Neural progenitor cell (in vitro differentiated cells): ENCODE results near the gene VEPH1. TPM values are rescaled to one million over a fixed set of nuclear protein-coding genes. Genes with fewer than 3 reads are reported as not detected.

Experiments used
- DNase-seq: peaks from one replicate; pipeline ENCODE4 v3.0.0-alpha.2; 2016; ENCODE audit warnings: low spot score
- H2AFZ ChIP-seq: fragments of 200-600 bp; sonication (generic); replicated peaks from 2 replicates; pipeline ENCODE4 v1.6.1; 2016; ENCODE audit warnings: antibody characterized with exemption
- H3F3A ChIP-seq: fragments of 200-600 bp; sonication (generic); 2 replicates; pipeline ENCODE4 v1.6.1; 2016; ENCODE audit warnings: antibody characterized with exemption, low read depth
- H3K27ac ChIP-seq: fragments of 200-600 bp; sonication (generic); 2 replicates; pipeline ENCODE4 v1.5.1; 2016; ENCODE audit warnings: mild to moderate bottlenecking
- H3K27me3 ChIP-seq: fragments of 200-600 bp; sonication (generic); 2 replicates; pipeline ENCODE4 v1.6.1; 2016; ENCODE audit warnings: mild to moderate bottlenecking, moderate library complexity
- H3K36me3 ChIP-seq: fragments of 200-600 bp; sonication (generic); 2 replicates; pipeline ENCODE4 v1.5.1; 2016
- H3K4me1 ChIP-seq: fragments of 200-600 bp; sonication (generic); 2 replicates; pipeline ENCODE4 v1.6.1; 2016; ENCODE audit warnings: mixed run types
- H3K4me2 ChIP-seq: fragments of 200-600 bp; sonication (generic); 2 replicates; pipeline ENCODE4 v1.6.1; 2016
- H3K4me3 ChIP-seq: fragments of 200-600 bp; sonication (generic); 2 replicates; pipeline ENCODE4 v1.5.1; 2016
- H3K79me2 ChIP-seq: fragments of 200-600 bp; sonication (generic); 2 replicates; pipeline ENCODE4 v1.6.1; 2016; ENCODE audit warnings: low read depth
- H3K9ac ChIP-seq: fragments of 200-600 bp; sonication (generic); 2 replicates; pipeline ENCODE4 v1.6.1; 2016
- H3K9me3 ChIP-seq: fragments of 200-600 bp; sonication (generic); 2 replicates; pipeline ENCODE4 v1.5.1; 2016; ENCODE audit warnings: low read depth
- H4K20me1 ChIP-seq: fragments of 200-600 bp; sonication (generic); 2 replicates; pipeline ENCODE4 v1.6.1; 2016; ENCODE audit warnings: low read depth
- H3K27ac Mint-ChIP-seq: 3 replicates; pipeline ENCODE4 v1.8.0; 2021; ENCODE audit warnings: mixed read lengths
- H3K27me3 Mint-ChIP-seq: 2 replicates; pipeline ENCODE4 v1.8.0; 2022; ENCODE audit warnings: low read depth, mild to moderate bottlenecking, inconsistent platforms, moderate library complexity, mixed read lengths; ENCODE audit not compliant: insufficient read depth
- H3K36me3 Mint-ChIP-seq: 3 replicates; pipeline ENCODE4 v1.8.0; 2021; ENCODE audit warnings: mixed read lengths
- H3K4me1 Mint-ChIP-seq: 3 replicates; pipeline ENCODE4 v1.8.0; 2021; ENCODE audit warnings: mixed read lengths
- H3K4me3 Mint-ChIP-seq: 3 replicates; pipeline ENCODE4 v1.8.0; 2021; ENCODE audit warnings: mild to moderate bottlenecking, moderate library complexity, mixed read lengths
- H3K9me3 Mint-ChIP-seq: 3 replicates; pipeline ENCODE4 v1.8.0; 2020; ENCODE audit warnings: mixed read lengths
- CTCF ChIP-seq: fragments of 200-600 bp; sonication (generic); IDR thresholded peaks from 2 replicates; pipeline ENCODE4 v1.5.1; 2017; ENCODE audit warnings: antibody characterized with exemption, mild to moderate bottlenecking
- EZH2 ChIP-seq: fragments of 200-600 bp; sonication (generic); IDR thresholded peaks from 2 replicates; pipeline ENCODE4 v1.6.1; 2017; ENCODE audit warnings: antibody characterized with exemption, mild to moderate bottlenecking, moderate library complexity
- EZH2phosphoT487 ChIP-seq: fragments of 200-600 bp; sonication (generic); IDR thresholded peaks from 2 replicates; pipeline ENCODE4 v1.6.1; 2017; ENCODE audit warnings: antibody characterized with exemption
- total RNA-seq: library from RNA; depleted of rRNA; stranded (reverse); fragments of >200 nt; gene quantifications from 2 replicates; pipeline ENCODE4 v1.2.3, GENCODE V29; 2015; ENCODE audit warnings: low replicate concordance

VEPH1 gene
- total RNA-seq, 1 donor from 2014 or later, result not detected

- peaks cover 2% of the 10 kb centered on the region for H3K27me3 Mint-ChIP-seq
- no peak overlapping the region for H3K4me3 Mint-ChIP-seq
- H3K27ac Mint-ChIP-seq, result peak overlapping the region; percentile 24
Measured at GRCh38 chr3:157493627-157494550, 9.3 kb downstream of the VEPH1 start.

GRCh38 chr3:157491136-157491535, 12.1 kb downstream of the VEPH1 start:
- no peaks in the 10 kb centered on the region for H3K27me3 ChIP-seq
- TF ChIP-seq EZH2phosphoT487 (no peak), EZH2 (no peak), CTCF (no peak)

More at GRCh38 chr3:157493627-157494550, 9.3 kb downstream of the VEPH1 start:
- Histone ChIP-seq H3F3A (no peaks in the 10 kb centered on the region), H4K20me1 (no peaks in the 10 kb centered on the region), H3K9ac (no peak overlapping the region), H3K9me3 (no peaks in the 10 kb centered on the region), H2AFZ (peak overlapping the region; percentile 45), H3K79me2 (no peaks in the 10 kb centered on the region), H3K36me3 (no peaks in the 10 kb centered on the region), H3K4me2 (no peak overlapping the region), H3K4me3 (no peak overlapping the region), H3K27ac (no peak overlapping the region), H3K4me1 (peaks cover 1% of the 10 kb centered on the region), H3K27me3 (peaks cover 15% of the 10 kb centered on the region)
- peak; percentile 52 for DNase-seq
- TF ChIP-seq CTCF (peak; percentile 77), EZH2 (no peak)
- H3K9me3 Mint-ChIP-seq, result no peaks in the 10 kb centered on the region
- H3K36me3 Mint-ChIP-seq, result peaks cover 29% of the 10 kb centered on the region
- H3K4me1 Mint-ChIP-seq, result peaks cover 37% of the 10 kb centered on the region

GRCh38 chr3:157488144-157488543, 15.1 kb downstream of the VEPH1 start:
- no peak overlapping the region for H2AFZ ChIP-seq
- Mint-ChIP-seq H3K36me3 (peaks cover 22% of the 10 kb centered on the region), H3K27me3 (no peaks in the 10 kb centered on the region), H3K4me1 (peaks cover 13% of the 10 kb centered on the region), H3K4me3 (no peak overlapping the region), H3K27ac (no peak overlapping the region), H3K9me3 (no peaks in the 10 kb centered on the region)
- no peaks in the 10 kb centered on the region for H4K20me1 ChIP-seq
- no peaks in the 10 kb centered on the region for H3K79me2 ChIP-seq
- no peak overlapping the region for H3K9ac ChIP-seq
- no peaks in the 10 kb centered on the region for H3K36me3 ChIP-seq
- H3K4me3 ChIP-seq, result no peak overlapping the region
- no peaks in the 10 kb centered on the region for H3K4me1 ChIP-seq
- no peak overlapping the region for H3K4me2 ChIP-seq
- no peaks in the 10 kb centered on the region for H3K9me3 ChIP-seq
- no peak for TF ChIP-seq CTCF
- no peak for TF ChIP-seq EZH2
- TF ChIP-seq EZH2phosphoT487, result no peak
- no peak overlapping the region for H3K27ac ChIP-seq
- no peak for DNase-seq
- H3K27me3 ChIP-seq, result no peaks in the 10 kb centered on the region
- no peaks in the 10 kb centered on the region for H3F3A ChIP-seq

More at GRCh38 chr3:157491136-157491535, 12.1 kb downstream of the VEPH1 start:
- Histone ChIP-seq H3K4me1 (no peaks in the 10 kb centered on the region), H3K4me3 (no peak overlapping the region), H3K27ac (no peak overlapping the region), H2AFZ (no peak overlapping the region), H4K20me1 (no peaks in the 10 kb centered on the region), H3K36me3 (no peaks in the 10 kb centered on the region), H3K9me3 (no peaks in the 10 kb centered on the region), H3K4me2 (no peak overlapping the region), H3K9ac (no peak overlapping the region), H3F3A (no peaks in the 10 kb centered on the region), H3K79me2 (no peaks in the 10 kb centered on the region)
- Mint-ChIP-seq H3K36me3 (peaks cover 26% of the 10 kb centered on the region), H3K9me3 (no peaks in the 10 kb centered on the region), H3K4me3 (no peak overlapping the region), H3K4me1 (peaks cover 28% of the 10 kb centered on the region), H3K27ac (no peak overlapping the region), H3K27me3 (peaks cover 2% of the 10 kb centered on the region)
- DNase-seq, result no peak
